PC-9 (cell line): Measurements from ENCODE around the gene TRIM49B.
"Not testable (repeated sequence)": the region's sequence is repeated elsewhere in the genome, so short reads cannot be mapped to it uniquely, and the experiment has no call there.

Experiments used
- EZH2 ChIP-seq: fragments of 200-600 bp; sonication (generic); IDR thresholded peaks from 2 replicates; pipeline ENCODE4 v1.8.0; 2017; ENCODE audit warnings: antibody characterized with exemption, low read depth
- TF ChIP-seq, protein P1 (sequence below): fragments of 200-600 bp; sonication (generic); conservative IDR thresholded peaks from 2 replicates; pipeline ENCODE4 v1.6.1; 2017; ENCODE audit warnings: mixed run types, antibody characterized with exemption, mild to moderate bottlenecking, moderate library complexity

DNA sequence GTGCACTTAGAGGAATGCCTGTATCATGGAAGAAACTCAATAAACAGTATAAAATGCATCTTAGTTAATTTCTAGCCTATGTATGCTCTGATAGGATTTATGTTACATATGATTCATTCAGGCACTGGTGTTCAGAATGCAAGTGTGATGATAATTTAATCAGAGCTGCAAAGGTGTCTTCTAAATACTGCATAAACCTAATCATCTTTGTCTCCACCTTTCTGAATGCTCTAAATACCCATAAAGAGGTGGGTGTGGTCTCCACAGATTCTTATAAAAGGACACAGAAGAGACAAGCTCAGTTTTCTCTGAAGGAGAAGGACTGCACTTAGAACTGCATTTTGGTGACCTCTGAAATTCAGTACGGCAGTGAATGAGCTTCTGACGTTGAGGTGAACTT is at the start of gene TRIM49B:
- TF ChIP-seq EZH2 = not testable (repeated sequence)
- TF ChIP-seq, protein P1, sequence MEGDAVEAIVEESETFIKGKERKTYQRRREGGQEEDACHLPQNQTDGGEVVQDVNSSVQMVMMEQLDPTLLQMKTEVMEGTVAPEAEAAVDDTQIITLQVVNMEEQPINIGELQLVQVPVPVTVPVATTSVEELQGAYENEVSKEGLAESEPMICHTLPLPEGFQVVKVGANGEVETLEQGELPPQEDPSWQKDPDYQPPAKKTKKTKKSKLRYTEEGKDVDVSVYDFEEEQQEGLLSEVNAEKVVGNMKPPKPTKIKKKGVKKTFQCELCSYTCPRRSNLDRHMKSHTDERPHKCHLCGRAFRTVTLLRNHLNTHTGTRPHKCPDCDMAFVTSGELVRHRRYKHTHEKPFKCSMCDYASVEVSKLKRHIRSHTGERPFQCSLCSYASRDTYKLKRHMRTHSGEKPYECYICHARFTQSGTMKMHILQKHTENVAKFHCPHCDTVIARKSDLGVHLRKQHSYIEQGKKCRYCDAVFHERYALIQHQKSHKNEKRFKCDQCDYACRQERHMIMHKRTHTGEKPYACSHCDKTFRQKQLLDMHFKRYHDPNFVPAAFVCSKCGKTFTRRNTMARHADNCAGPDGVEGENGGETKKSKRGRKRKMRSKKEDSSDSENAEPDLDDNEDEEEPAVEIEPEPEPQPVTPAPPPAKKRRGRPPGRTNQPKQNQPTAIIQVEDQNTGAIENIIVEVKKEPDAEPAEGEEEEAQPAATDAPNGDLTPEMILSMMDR = not testable (repeated sequence)
